ENCODE results near the gene PAX2. TPM values are rescaled to one million over a fixed set of nuclear protein-coding genes. Genes with fewer than 3 reads are reported as not detected.
A peak's percentile ranks its signal among the peaks of the same experiment; 100 is the strongest.

PAX2 gene
- total and polyA plus RNA-seq, 2 experiments from 2014 or later = not detected

GRCh38 chr10:100775386-100775785 lies 30.0 kb downstream of the PAX2 start:
- Histone ChIP-seq H3K9me2 (ENCODE audit: insufficient read depth) (no peaks in the 10 kb centered on the region), H3K4me1 (ENCODE audit: insufficient read depth) (no peaks in the 10 kb centered on the region), H3K36me3 (ENCODE audit: low read depth) (no peaks in the 10 kb centered on the region), H3F3A (ENCODE audit: insufficient read depth) (no peaks in the 10 kb centered on the region), H3K27me3 (replicated peaks; ENCODE audit: insufficient read depth) (peaks cover 68% of the 10 kb centered on the region), H3K4me3 (no peak overlapping the region), H3K4me2 (ENCODE audit: unreplicated experiment) (no peak overlapping the region), H3K9ac (no peak overlapping the region), H4K20me1 (ENCODE audit: insufficient read depth) (no peaks in the 10 kb centered on the region), H3K79me2 (ENCODE audit: insufficient read depth) (no peaks in the 10 kb centered on the region), H3K27ac (no peak overlapping the region), H3K9me3 (ENCODE audit: low read depth) (no peaks in the 10 kb centered on the region), H2AFZ (no peak overlapping the region)
- in situ Hi-C loops (cut with MboI) = no loop called here
- DNase-seq = peak; percentile 33
- 36% methylated on average over 5 of the region's 5 CpGs for WGBS, 2 experiments (ENCODE audit: low coverage in 1 of 2, low lambda C conversion rate in 2 of 2, missing lambda C conversion rate in 2 of 2)
- no peak for TF ChIP-seq EZH2phosphoT487 (IDR thresholded peaks at IDR 0.05; ENCODE audit: insufficient read depth, low read depth)
- TF ChIP-seq EZH2 (IDR thresholded peaks at IDR 0.05; ENCODE audit: insufficient read depth, poor library complexity, severe bottlenecking) = no peak

- Histone ChIP-seq H3K4me3 (no peak overlapping the region), H2AFZ (no peak overlapping the region), H3K9me3 (ENCODE audit: low read depth) (no peaks in the 10 kb centered on the region), H3K9ac (no peak overlapping the region), H3K27me3 (replicated peaks; ENCODE audit: insufficient read depth) (peaks cover 68% of the 10 kb centered on the region), H3K79me2 (ENCODE audit: insufficient read depth) (no peaks in the 10 kb centered on the region), H3K9me2 (ENCODE audit: insufficient read depth) (no peaks in the 10 kb centered on the region), H3K4me1 (ENCODE audit: insufficient read depth) (no peaks in the 10 kb centered on the region), H3K36me3 (ENCODE audit: low read depth) (no peaks in the 10 kb centered on the region), H3K27ac (no peak overlapping the region), H3F3A (ENCODE audit: insufficient read depth) (no peaks in the 10 kb centered on the region), H3K4me2 (ENCODE audit: unreplicated experiment) (no peak overlapping the region), H4K20me1 (ENCODE audit: insufficient read depth) (no peaks in the 10 kb centered on the region)
- in situ Hi-C loops (cut with MboI) = no loop called here
- 20 to 25% methylated on average over 4 of the region's 4 CpGs for WGBS, 2 experiments (ENCODE audit: low coverage in 1 of 2, low lambda C conversion rate in 2 of 2, missing lambda C conversion rate in 2 of 2)
- no peak for TF ChIP-seq EZH2phosphoT487 (IDR thresholded peaks at IDR 0.05; ENCODE audit: insufficient read depth, low read depth)
- TF ChIP-seq EZH2 (IDR thresholded peaks at IDR 0.05; ENCODE audit: insufficient read depth, poor library complexity, severe bottlenecking) = no peak
- DNase-seq = no peak
These were observed 30.5 kb downstream of the PAX2 start for GRCh38 chr10:100775871-100776270.

GRCh38 chr10:100776671-100777070 lies 31.3 kb downstream of the PAX2 start:
- Histone ChIP-seq H3K79me2 (ENCODE audit: insufficient read depth) (no peaks in the 10 kb centered on the region), H3K27ac (no peak overlapping the region), H3K4me1 (ENCODE audit: insufficient read depth) (no peaks in the 10 kb centered on the region), H3K27me3 (replicated peaks; ENCODE audit: insufficient read depth) (peaks cover 66% of the 10 kb centered on the region), H3K9ac (no peak overlapping the region), H2AFZ (no peak overlapping the region), H4K20me1 (ENCODE audit: insufficient read depth) (no peaks in the 10 kb centered on the region), H3F3A (ENCODE audit: insufficient read depth) (no peaks in the 10 kb centered on the region), H3K9me3 (ENCODE audit: low read depth) (no peaks in the 10 kb centered on the region), H3K4me2 (ENCODE audit: unreplicated experiment) (no peak overlapping the region), H3K9me2 (ENCODE audit: insufficient read depth) (no peaks in the 10 kb centered on the region), H3K4me3 (no peak overlapping the region), H3K36me3 (ENCODE audit: low read depth) (no peaks in the 10 kb centered on the region)
- DNase-seq = no peak
- WGBS, 2 experiments (ENCODE audit: low coverage in 1 of 2, low lambda C conversion rate in 2 of 2, missing lambda C conversion rate in 2 of 2) = 38 to 53% methylated on average over 1 of the region's 1 CpG
- in situ Hi-C loops (cut with MboI) = no loop called here
- TF ChIP-seq EZH2phosphoT487 (IDR thresholded peaks at IDR 0.05; ENCODE audit: insufficient read depth, low read depth) (no peak), EZH2 (IDR thresholded peaks at IDR 0.05; ENCODE audit: insufficient read depth, poor library complexity, severe bottlenecking) (no peak)

GRCh38 chr10:100779329-100779728 lies 33.9 kb downstream of the PAX2 start:
- H3F3A ChIP-seq (ENCODE audit: insufficient read depth) = no peaks in the 10 kb centered on the region
- H3K79me2 ChIP-seq (ENCODE audit: insufficient read depth) = no peaks in the 10 kb centered on the region
- in situ Hi-C loops (cut with MboI) = no loop called here
- H3K4me2 ChIP-seq (ENCODE audit: unreplicated experiment) = no peak overlapping the region
- no peak overlapping the region for H2AFZ ChIP-seq
- 38 to 55% methylated on average over 9 of the region's 9 CpGs for whole genome bisulfite sequencing, 2 experiments (ENCODE audit: low coverage in 1 of 2, low lambda C conversion rate in 2 of 2, missing lambda C conversion rate in 2 of 2)
- H3K9me3 ChIP-seq (ENCODE audit: low read depth) = no peaks in the 10 kb centered on the region
- no peak overlapping the region for H3K9ac ChIP-seq
- no peak overlapping the region for H3K4me3 ChIP-seq
- no peaks in the 10 kb centered on the region for H4K20me1 ChIP-seq (ENCODE audit: insufficient read depth)
- no peak for DNase-seq
- peaks cover 42% of the 10 kb centered on the region for H3K27me3 ChIP-seq (replicated peaks; ENCODE audit: insufficient read depth)
- TF ChIP-seq EZH2 (IDR thresholded peaks at IDR 0.05; ENCODE audit: insufficient read depth, poor library complexity, severe bottlenecking) = no peak
- no peak for TF ChIP-seq EZH2phosphoT487 (IDR thresholded peaks at IDR 0.05; ENCODE audit: insufficient read depth, low read depth)
- no peaks in the 10 kb centered on the region for H3K9me2 ChIP-seq (ENCODE audit: insufficient read depth)
- H3K36me3 ChIP-seq (ENCODE audit: low read depth) = no peaks in the 10 kb centered on the region
- H3K4me1 ChIP-seq (ENCODE audit: insufficient read depth) = no peaks in the 10 kb centered on the region
- H3K27ac ChIP-seq = no peak overlapping the region

GRCh38 chr10:100780324-100780723 lies 34.9 kb downstream of the PAX2 start:
- WGBS, 2 experiments (ENCODE audit: low coverage in 1 of 2, low lambda C conversion rate in 2 of 2, missing lambda C conversion rate in 2 of 2) = 4 to 15% methylated on average over 2 of the region's 2 CpGs
- Histone ChIP-seq H3F3A (ENCODE audit: insufficient read depth) (no peaks in the 10 kb centered on the region), H3K9me2 (ENCODE audit: insufficient read depth) (no peaks in the 10 kb centered on the region), H3K4me2 (ENCODE audit: unreplicated experiment) (no peak overlapping the region), H3K27ac (no peak overlapping the region), H3K9ac (no peak overlapping the region), H4K20me1 (ENCODE audit: insufficient read depth) (no peaks in the 10 kb centered on the region), H3K27me3 (replicated peaks; ENCODE audit: insufficient read depth) (peaks cover 42% of the 10 kb centered on the region), H3K79me2 (ENCODE audit: insufficient read depth) (no peaks in the 10 kb centered on the region), H3K4me1 (ENCODE audit: insufficient read depth) (no peaks in the 10 kb centered on the region), H3K36me3 (ENCODE audit: low read depth) (no peaks in the 10 kb centered on the region), H2AFZ (no peak overlapping the region), H3K9me3 (ENCODE audit: low read depth) (no peaks in the 10 kb centered on the region), H3K4me3 (no peak overlapping the region)
- TF ChIP-seq EZH2 (IDR thresholded peaks at IDR 0.05; ENCODE audit: insufficient read depth, poor library complexity, severe bottlenecking) (no peak), EZH2phosphoT487 (IDR thresholded peaks at IDR 0.05; ENCODE audit: insufficient read depth, low read depth) (no peak)
- in situ Hi-C loops (cut with MboI) = no loop called here
- DNase-seq = no peak
